ENCODE results near the gene CPED1. TPM values are rescaled to one million over a fixed set of nuclear protein-coding genes. Genes with fewer than 3 reads are reported as not detected.

CPED1 gene
- total RNA-seq, 1 experiment from 2014 or later, result 0.44 TPM

DNA sequence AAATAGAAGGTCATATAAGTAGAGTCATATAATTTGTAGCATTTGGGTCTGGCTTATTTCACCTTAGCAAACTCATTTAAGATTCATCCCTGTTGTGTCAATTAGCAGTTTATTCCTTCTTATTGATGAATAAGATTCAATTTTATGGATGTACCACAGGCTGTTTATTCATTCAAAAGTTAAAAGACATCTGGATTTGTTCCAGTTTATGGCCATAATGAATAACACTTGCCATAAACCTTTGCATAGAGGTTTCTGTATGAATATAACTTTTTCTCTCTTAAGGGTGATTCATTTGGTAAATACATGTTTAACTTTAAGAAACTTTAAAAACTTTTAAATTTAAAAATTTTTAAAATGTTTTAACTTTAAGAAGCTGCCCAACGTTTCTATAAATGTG, 66.4 kb downstream of the CPED1 start (continued):
- TF ChIP-seq, protein P1, sequence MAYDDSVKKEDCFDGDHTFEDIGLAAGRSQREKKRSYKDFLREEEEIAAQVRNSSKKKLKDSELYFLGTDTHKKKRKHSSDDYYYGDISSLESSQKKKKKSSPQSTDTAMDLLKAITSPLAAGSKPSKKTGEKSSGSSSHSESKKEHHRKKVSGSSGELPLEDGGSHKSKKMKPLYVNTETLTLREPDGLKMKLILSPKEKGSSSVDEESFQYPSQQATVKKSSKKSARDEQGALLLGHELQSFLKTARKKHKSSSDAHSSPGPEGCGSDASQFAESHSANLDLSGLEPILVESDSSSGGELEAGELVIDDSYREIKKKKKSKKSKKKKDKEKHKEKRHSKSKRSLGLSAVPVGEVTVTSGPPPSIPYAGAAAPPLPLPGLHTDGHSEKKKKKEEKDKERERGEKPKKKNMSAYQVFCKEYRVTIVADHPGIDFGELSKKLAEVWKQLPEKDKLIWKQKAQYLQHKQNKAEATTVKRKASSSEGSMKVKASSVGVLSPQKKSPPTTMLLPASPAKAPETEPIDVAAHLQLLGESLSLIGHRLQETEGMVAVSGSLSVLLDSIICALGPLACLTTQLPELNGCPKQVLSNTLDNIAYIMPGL (CRISPR knock-in tag; IDR thresholded peaks at IDR 0.05), result no peak

DNA sequence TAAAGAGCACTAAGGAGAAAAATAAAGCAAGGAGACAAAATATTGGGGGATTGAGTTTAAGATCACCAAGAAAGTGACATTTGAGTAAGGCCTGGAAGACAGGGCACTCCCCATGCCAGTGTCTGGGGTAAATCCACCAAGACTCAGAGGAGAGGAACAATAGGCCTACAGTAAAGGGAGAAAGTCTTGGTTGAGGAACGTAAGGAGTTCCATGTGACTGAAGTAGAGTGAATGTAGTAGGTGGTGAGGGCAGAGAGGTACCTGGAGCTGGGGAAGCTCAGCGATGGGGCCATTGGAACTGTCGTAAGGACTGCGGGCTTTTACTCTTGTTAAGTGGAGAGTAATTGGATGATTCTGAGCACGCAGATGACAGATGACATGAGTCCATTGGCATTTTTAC, 69.4 kb downstream of the CPED1 start:
- DNase-seq (ENCODE audit: low spot score) (no peak), ATAC-seq (no peak)
- Mint-ChIP-seq H3K4me1 (peaks cover 1% of the 10 kb centered on the region; the same call in 1 of the 2 replicates), H3K27ac (no peak overlapping the region), H3K9me3 (no peaks in the 10 kb centered on the region; the same call in 1 of the 2 replicates), H3K4me3 (no peak overlapping the region), H3K36me3 (no peaks in the 10 kb centered on the region), H3K27me3 (ENCODE audit: low read depth) (no peaks in the 10 kb centered on the region)
- TF ChIP-seq, protein P2, sequence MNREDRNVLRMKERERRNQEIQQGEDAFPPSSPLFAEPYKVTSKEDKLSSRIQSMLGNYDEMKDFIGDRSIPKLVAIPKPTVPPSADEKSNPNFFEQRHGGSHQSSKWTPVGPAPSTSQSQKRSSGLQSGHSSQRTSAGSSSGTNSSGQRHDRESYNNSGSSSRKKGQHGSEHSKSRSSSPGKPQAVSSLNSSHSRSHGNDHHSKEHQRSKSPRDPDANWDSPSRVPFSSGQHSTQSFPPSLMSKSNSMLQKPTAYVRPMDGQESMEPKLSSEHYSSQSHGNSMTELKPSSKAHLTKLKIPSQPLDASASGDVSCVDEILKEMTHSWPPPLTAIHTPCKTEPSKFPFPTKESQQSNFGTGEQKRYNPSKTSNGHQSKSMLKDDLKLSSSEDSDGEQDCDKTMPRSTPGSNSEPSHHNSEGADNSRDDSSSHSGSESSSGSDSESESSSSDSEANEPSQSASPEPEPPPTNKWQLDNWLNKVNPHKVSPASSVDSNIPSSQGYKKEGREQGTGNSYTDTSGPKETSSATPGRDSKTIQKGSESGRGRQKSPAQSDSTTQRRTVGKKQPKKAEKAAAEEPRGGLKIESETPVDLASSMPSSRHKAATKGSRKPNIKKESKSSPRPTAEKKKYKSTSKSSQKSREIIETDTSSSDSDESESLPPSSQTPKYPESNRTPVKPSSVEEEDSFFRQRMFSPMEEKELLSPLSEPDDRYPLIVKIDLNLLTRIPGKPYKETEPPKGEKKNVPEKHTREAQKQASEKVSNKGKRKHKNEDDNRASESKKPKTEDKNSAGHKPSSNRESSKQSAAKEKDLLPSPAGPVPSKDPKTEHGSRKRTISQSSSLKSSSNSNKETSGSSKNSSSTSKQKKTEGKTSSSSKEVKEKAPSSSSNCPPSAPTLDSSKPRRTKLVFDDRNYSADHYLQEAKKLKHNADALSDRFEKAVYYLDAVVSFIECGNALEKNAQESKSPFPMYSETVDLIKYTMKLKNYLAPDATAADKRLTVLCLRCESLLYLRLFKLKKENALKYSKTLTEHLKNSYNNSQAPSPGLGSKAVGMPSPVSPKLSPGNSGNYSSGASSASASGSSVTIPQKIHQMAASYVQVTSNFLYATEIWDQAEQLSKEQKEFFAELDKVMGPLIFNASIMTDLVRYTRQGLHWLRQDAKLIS (CRISPR knock-in tag; IDR thresholded peaks at IDR 0.05; ENCODE audit: borderline replicate concordance), result no peak
- TF ChIP-seq, protein P3, sequence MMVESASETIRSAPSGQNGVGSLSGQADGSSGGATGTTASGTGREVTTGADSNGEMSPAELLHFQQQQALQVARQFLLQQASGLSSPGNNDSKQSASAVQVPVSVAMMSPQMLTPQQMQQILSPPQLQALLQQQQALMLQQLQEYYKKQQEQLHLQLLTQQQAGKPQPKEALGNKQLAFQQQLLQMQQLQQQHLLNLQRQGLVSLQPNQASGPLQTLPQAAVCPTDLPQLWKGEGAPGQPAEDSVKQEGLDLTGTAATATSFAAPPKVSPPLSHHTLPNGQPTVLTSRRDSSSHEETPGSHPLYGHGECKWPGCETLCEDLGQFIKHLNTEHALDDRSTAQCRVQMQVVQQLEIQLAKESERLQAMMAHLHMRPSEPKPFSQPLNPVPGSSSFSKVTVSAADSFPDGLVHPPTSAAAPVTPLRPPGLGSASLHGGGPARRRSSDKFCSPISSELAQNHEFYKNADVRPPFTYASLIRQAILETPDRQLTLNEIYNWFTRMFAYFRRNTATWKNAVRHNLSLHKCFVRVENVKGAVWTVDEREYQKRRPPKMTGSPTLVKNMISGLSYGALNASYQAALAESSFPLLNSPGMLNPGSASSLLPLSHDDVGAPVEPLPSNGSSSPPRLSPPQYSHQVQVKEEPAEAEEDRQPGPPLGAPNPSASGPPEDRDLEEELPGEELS (CRISPR knock-in tag; IDR thresholded peaks at IDR 0.05), result no peak
- TF ChIP-seq ESRRA (CRISPR knock-in tag; IDR thresholded peaks at IDR 0.05; ENCODE audit: borderline replicate concordance) (no peak), GTF2I (CRISPR knock-in tag; conservative IDR thresholded peaks at IDR 0.05) (no peak), NFE2L1 (CRISPR knock-in tag; IDR thresholded peaks at IDR 0.05) (no peak), FOXP1 (CRISPR knock-in tag; IDR thresholded peaks at IDR 0.05; ENCODE audit: borderline replicate concordance) (no peak), CBFB (CRISPR knock-in tag; IDR thresholded peaks at IDR 0.05; ENCODE audit: low read depth) (no peak), TEAD1 (CRISPR knock-in tag; IDR thresholded peaks at IDR 0.05) (no peak), ZNF416 (CRISPR knock-in tag; IDR thresholded peaks at IDR 0.05) (no peak)
- TF ChIP-seq, protein P4, sequence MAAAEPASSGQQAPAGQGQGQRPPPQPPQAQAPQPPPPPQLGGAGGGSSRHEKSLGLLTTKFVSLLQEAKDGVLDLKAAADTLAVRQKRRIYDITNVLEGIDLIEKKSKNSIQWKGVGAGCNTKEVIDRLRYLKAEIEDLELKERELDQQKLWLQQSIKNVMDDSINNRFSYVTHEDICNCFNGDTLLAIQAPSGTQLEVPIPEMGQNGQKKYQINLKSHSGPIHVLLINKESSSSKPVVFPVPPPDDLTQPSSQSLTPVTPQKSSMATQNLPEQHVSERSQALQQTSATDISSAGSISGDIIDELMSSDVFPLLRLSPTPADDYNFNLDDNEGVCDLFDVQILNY (CRISPR knock-in tag; IDR thresholded peaks at IDR 0.05), result no peak
- TF ChIP-seq, protein P5, sequence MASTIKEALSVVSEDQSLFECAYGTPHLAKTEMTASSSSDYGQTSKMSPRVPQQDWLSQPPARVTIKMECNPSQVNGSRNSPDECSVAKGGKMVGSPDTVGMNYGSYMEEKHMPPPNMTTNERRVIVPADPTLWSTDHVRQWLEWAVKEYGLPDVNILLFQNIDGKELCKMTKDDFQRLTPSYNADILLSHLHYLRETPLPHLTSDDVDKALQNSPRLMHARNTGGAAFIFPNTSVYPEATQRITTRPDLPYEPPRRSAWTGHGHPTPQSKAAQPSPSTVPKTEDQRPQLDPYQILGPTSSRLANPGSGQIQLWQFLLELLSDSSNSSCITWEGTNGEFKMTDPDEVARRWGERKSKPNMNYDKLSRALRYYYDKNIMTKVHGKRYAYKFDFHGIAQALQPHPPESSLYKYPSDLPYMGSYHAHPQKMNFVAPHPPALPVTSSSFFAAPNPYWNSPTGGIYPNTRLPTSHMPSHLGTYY (CRISPR knock-in tag; IDR thresholded peaks at IDR 0.05), result no peak
- TF ChIP-seq, protein P6, sequence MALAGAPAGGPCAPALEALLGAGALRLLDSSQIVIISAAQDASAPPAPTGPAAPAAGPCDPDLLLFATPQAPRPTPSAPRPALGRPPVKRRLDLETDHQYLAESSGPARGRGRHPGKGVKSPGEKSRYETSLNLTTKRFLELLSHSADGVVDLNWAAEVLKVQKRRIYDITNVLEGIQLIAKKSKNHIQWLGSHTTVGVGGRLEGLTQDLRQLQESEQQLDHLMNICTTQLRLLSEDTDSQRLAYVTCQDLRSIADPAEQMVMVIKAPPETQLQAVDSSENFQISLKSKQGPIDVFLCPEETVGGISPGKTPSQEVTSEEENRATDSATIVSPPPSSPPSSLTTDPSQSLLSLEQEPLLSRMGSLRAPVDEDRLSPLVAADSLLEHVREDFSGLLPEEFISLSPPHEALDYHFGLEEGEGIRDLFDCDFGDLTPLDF (CRISPR knock-in tag; IDR thresholded peaks at IDR 0.05), result no peak
- TF ChIP-seq, protein P7, sequence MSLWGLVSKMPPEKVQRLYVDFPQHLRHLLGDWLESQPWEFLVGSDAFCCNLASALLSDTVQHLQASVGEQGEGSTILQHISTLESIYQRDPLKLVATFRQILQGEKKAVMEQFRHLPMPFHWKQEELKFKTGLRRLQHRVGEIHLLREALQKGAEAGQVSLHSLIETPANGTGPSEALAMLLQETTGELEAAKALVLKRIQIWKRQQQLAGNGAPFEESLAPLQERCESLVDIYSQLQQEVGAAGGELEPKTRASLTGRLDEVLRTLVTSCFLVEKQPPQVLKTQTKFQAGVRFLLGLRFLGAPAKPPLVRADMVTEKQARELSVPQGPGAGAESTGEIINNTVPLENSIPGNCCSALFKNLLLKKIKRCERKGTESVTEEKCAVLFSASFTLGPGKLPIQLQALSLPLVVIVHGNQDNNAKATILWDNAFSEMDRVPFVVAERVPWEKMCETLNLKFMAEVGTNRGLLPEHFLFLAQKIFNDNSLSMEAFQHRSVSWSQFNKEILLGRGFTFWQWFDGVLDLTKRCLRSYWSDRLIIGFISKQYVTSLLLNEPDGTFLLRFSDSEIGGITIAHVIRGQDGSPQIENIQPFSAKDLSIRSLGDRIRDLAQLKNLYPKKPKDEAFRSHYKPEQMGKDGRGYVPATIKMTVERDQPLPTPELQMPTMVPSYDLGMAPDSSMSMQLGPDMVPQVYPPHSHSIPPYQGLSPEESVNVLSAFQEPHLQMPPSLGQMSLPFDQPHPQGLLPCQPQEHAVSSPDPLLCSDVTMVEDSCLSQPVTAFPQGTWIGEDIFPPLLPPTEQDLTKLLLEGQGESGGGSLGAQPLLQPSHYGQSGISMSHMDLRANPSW (CRISPR knock-in tag; conservative IDR thresholded peaks at IDR 0.05; ENCODE audit: low read depth), result no peak
- TF ChIP-seq, protein P8, sequence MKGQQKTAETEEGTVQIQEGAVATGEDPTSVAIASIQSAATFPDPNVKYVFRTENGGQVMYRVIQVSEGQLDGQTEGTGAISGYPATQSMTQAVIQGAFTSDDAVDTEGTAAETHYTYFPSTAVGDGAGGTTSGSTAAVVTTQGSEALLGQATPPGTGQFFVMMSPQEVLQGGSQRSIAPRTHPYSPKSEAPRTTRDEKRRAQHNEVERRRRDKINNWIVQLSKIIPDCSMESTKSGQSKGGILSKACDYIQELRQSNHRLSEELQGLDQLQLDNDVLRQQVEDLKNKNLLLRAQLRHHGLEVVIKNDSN (CRISPR knock-in tag; IDR thresholded peaks at IDR 0.05), result no peak
- ChIA-PET POLR2A (no interaction called here), CTCF (interaction anchor here (0.8 to 2.8 kb wide), 2 partner anchors 24 to 50 kb away, joined by 3 to 7 read pairs; no protein-coding TSS in a partner anchor)

Data from WTC11 (cell line).